HepG2 (cell line): ENCODE results near the gene PHLDB1. TPM values are rescaled to one million over a fixed set of nuclear protein-coding genes. Genes with fewer than 3 reads are reported as not detected.

Experiments used
- ATAC-seq: fragments of 200-7000 bp; cut with Tn5 transposase; 3 replicates; pipeline ENCODE4 v1.9.1; 2020; ENCODE audit warnings: mild to moderate bottlenecking, moderate library complexity
- BruUV-seq: library from RNA; stranded (reverse); fragments of 400-500 nt; replicated peaks from 2 replicates; lab custom pipeline; 2021; lab: Mats Ljungman, UMichigan
- CTCF ChIA-PET: fragments of 300-600 bp; formaldehyde crosslinking; extraction: SDS; loops from one replicate; lab custom pipeline; 2021; ENCODE audit warnings: low total read pairs, inconsistent platforms, low intra/inter-chr PET ratio; lab: Yijun Ruan, JAX
- POLR2A ChIA-PET: fragments of 350-600 bp; sonication (Branson Sonifier 250); formaldehyde crosslinking; loops from one replicate; lab custom pipeline; 2020; ENCODE audit warnings: antibody characterized with exemption, inconsistent platforms; lab: Yijun Ruan, JAX
- DNase-seq: peaks from one replicate; pipeline ENCODE4 v3.0.0-alpha.2; 2015; ENCODE audit warnings: low spot score
- FAIRE-seq: peaks from 3 replicates; lab custom pipeline; 2011; peaks lifted over from hg19 to GRCh38; lab: Jason Lieb, UNC
- H2AFZ ChIP-seq: one replicate; pipeline ENCODE4 v1.6.1; 2011; ENCODE audit warnings: low read length, inconsistent platforms
- H3K27ac ChIP-seq: fragments of 300-600 bp; 3 replicates; pipeline ENCODE4 v1.8.0; 2011; ENCODE audit warnings: mixed run types, mild to moderate bottlenecking, mixed read lengths, low read length, inconsistent platforms; ENCODE audit not compliant: insufficient read depth; ENCODE audit errors: extremely low read length
- H3K27me3 ChIP-seq, 2 experiments: fragments of 200-600 bp in 1 of 2; 2 replicates in 1 of 2; 3 replicates in 1 of 2; pipeline versions ENCODE4 v1.6.0 to v1.8.0; 2011; ENCODE audit warnings: low read length in 2 of 2, mild to moderate bottlenecking in 2 of 2, moderate library complexity in 2 of 2, inconsistent platforms in 1 of 2; ENCODE audit not compliant: insufficient read depth in 2 of 2, control insufficient read depth in 1 of 2
- H3K36me3 ChIP-seq, 2 experiments: fragments of 200-600 bp in 1 of 2; replicated peaks in 1 of 2; 2 replicates in 1 of 2; 3 replicates in 1 of 2; pipeline versions ENCODE4 v1.5.1 to v1.8.0; 2011; ENCODE audit warnings: low read length in 2 of 2, inconsistent platforms in 1 of 2; ENCODE audit not compliant: insufficient read depth in 2 of 2, control insufficient read depth in 1 of 2
- H3K4me1 ChIP-seq: 2 replicates; pipeline ENCODE4 v1.5.1; 2012; ENCODE audit warnings: low read length, inconsistent platforms; ENCODE audit not compliant: insufficient read depth
- H3K4me2 ChIP-seq: 2 replicates; pipeline ENCODE4 v1.6.0; 2011; ENCODE audit warnings: low read depth, low read length, inconsistent platforms
- H3K4me3 ChIP-seq, 3 experiments: fragments of 200-600 bp in 1 of 3; sonication (generic), shearing (Covaris generic) in 1 of 3; replicated peaks in 1 of 3; 2 replicates each; pipeline ENCODE4 v1.5.1; 2011 to 2016; ENCODE audit warnings: low read length in 3 of 3, inconsistent platforms in 2 of 3, low read depth in 2 of 3, mild to moderate bottlenecking in 2 of 3, control low read depth in 1 of 3, mixed read lengths in 1 of 3; ENCODE audit not compliant: insufficient read depth in 1 of 3
- H3K79me2 ChIP-seq: one replicate; pipeline ENCODE4 v1.6.1; 2011; ENCODE audit warnings: low read length, inconsistent platforms; ENCODE audit not compliant: insufficient read depth
- H3K9ac ChIP-seq: 2 replicates; pipeline ENCODE4 v1.6.0; 2011; ENCODE audit warnings: mild to moderate bottlenecking, low read depth, low read length, inconsistent platforms; ENCODE audit not compliant: insufficient read depth
- H3K9me3 ChIP-seq: 2 replicates; pipeline ENCODE4 v1.5.1; 2012; ENCODE audit warnings: mild to moderate bottlenecking, low read length
- H4K20me1 ChIP-seq: 2 replicates; pipeline ENCODE4 v1.6.0; 2011; ENCODE audit warnings: inconsistent platforms, mild to moderate bottlenecking, low read length, moderate library complexity; ENCODE audit not compliant: insufficient read depth
- EHMT2 ChIP-seq: fragments of 200-600 bp; sonication (generic); IDR thresholded peaks from 2 replicates; pipeline ENCODE4 v1.7.0; 2017; ENCODE audit warnings: antibody characterized with exemption, low read depth, low read length, borderline replicate concordance
- MAF1 ChIP-seq: sonication (generic); formaldehyde crosslinking; IDR thresholded peaks from 2 replicates; pipeline ENCODE4 v1.5.0; 2020; ENCODE audit warnings: missing genetic modification reagents, borderline replicate concordance
- ZNF34 ChIP-seq: sonication (generic); formaldehyde crosslinking; IDR thresholded peaks from 2 replicates; pipeline ENCODE4 v1.4.0; 2020; ENCODE audit warnings: mild to moderate bottlenecking, missing genetic modification reagents, borderline replicate concordance
- ZNF619 ChIP-seq: sonication (generic); formaldehyde crosslinking; IDR thresholded peaks from 2 replicates; pipeline ENCODE4 v1.4.0; 2020; ENCODE audit warnings: mild to moderate bottlenecking, missing genetic modification reagents
- ZNF678 ChIP-seq: sonication (generic); formaldehyde crosslinking; IDR thresholded peaks from 2 replicates; pipeline ENCODE4 v1.4.0; 2020; ENCODE audit warnings: mild to moderate bottlenecking, missing genetic modification reagents
- ZNF777 ChIP-seq: sonication (generic); formaldehyde crosslinking; IDR thresholded peaks from 2 replicates; pipeline ENCODE4 v1.4.0; 2020; ENCODE audit warnings: missing genetic modification reagents
- WGBS: methylation state at CpG from one replicate; pipeline ENCODE4 v1.1.6; 2017; ENCODE audit warnings: low lambda C conversion rate; 5-methylcytosine and 5-hydroxymethylcytosine counted together
- in situ Hi-C: cut with HindIII; loops from 2 replicates; pipeline ENCODE4 v1.10.0; 2017; ENCODE audit warnings: low pct_unique_long_range_greater_than_20kb; ENCODE audit not compliant: extremely low pct_ligation_motif_present
- intact Hi-C: fragments of 100-400 bp; cut with micrococcal nuclease; formaldehyde crosslinking; loops from one replicate; pipeline ENCODE4 v1.10.0; 2022; ENCODE audit not compliant: unreplicated experiment
- polyA plus RNA-seq, 8 experiments: library from polyadenylated mRNA; depleted of rRNA in 3 of 8; stranded (reverse) in 7 of 8; unstranded in 1 of 8; fragments of >200 nt; fragmentation: Illumina TruSeq in 4 of 8; extraction: Trizol in 4 of 8; gene quantifications; 2 replicates each; pipeline versions ENCODE4 v1.2.1 to v1.2.3, GENCODE V29; 2011 to 2016; ENCODE audit warnings: low read depth in 4 of 8, missing spikeins in 1 of 8, mixed read lengths in 1 of 8; ENCODE audit not compliant: insufficient read depth in 1 of 8
- total RNA-seq, 5 experiments: library from RNA; depleted of rRNA; stranded (reverse); fragments of >200 nt; fragmentation: Illumina TruSeq; extraction: Trizol; gene quantifications; 2 replicates each; pipeline ENCODE4 v1.2.3, GENCODE V29; 2016; ENCODE audit warnings: low read depth in 1 of 5
- TF ChIP-seq, protein P1 (sequence below): sonication (generic); formaldehyde crosslinking; IDR thresholded peaks from 2 replicates; pipeline ENCODE4 v1.4.0; 2020; ENCODE audit warnings: mild to moderate bottlenecking, missing genetic modification reagents, borderline replicate concordance
- TF ChIP-seq, protein P2 (sequence below): IDR thresholded peaks from 2 replicates; pipeline ENCODE4 v1.6.1; 2016; ENCODE audit warnings: low read depth

PHLDB1 gene
- total and polyA plus RNA-seq, 2 of the 13 experiments (the other 11 are each of a cell fraction or from before 2014, with no cell fraction given) = 13.8 to 14.2 TPM

DNA sequence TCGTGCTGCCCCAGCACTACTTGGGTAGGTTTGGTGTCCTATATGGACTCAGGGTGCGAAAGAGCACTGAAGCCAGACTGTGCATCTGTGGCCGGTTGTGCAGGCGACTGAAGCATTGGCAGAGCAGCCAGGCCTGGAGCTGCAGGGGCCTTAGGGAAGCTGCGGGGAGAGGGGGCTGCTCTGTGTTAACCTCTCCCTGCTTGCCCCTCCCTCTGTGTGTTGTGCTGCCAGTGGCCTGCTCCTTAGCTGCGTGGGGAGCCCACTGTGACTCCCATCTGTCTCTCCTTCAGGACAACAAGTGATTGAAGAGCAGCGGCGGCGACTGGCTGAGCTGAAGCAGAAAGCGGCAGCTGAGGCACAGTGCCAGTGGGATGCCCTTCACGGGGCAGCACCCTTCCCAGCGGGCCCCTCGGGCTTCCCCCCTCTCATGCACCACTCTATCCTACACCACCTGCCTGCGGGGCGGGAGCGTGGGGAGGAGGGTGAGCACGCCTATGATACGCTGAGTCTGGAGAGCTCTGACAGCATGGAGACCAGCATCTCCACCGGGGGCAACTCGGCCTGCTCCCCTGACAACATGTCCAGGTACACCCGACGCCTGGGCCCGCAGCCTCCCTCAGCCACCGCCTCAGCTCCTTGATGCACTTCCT is 37.8 kb downstream of the PHLDB1 start:
- Histone ChIP-seq H2AFZ (no peak overlapping the region), H4K20me1 (no peaks in the 10 kb centered on the region), H3K79me2 (no peaks in the 10 kb centered on the region), H3K9me3 (no peaks in the 10 kb centered on the region), H3K9ac (no peak overlapping the region), H3K27ac (no peak overlapping the region), H3K36me3 (peaks cover 15 to 42% of the 10 kb centered on the region in 2 experiments; a peak in 4 of 5 replicates), H3K27me3 (no peaks in the 10 kb centered on the region), H3K4me3 (no peak overlapping the region), H3K4me2 (no peak overlapping the region), H3K4me1 (peaks cover 19% of the 10 kb centered on the region)
- no TSS peak for BruUV-seq
- FAIRE-seq = no peak
- CTCF ChIA-PET = no interaction called here
- in situ Hi-C loops = no loop called here
- POLR2A ChIA-PET = interaction anchor here (0.7 to 1.4 kb wide), 2 partner anchors 14 to 146 kb away, joined by 3 to 4 read pairs; partner anchors contain the start of gene DDX6
- no peak for DNase-seq
- intact Hi-C loops = no loop called here
- ATAC-seq = no peak
- 96% methylated on average over 11 of the region's 24 CpGs for WGBS
- TF ChIP-seq EHMT2 = no peak
- TF ChIP-seq MAF1 (CRISPR knock-in tag) = no peak
- TF ChIP-seq, protein P1, sequence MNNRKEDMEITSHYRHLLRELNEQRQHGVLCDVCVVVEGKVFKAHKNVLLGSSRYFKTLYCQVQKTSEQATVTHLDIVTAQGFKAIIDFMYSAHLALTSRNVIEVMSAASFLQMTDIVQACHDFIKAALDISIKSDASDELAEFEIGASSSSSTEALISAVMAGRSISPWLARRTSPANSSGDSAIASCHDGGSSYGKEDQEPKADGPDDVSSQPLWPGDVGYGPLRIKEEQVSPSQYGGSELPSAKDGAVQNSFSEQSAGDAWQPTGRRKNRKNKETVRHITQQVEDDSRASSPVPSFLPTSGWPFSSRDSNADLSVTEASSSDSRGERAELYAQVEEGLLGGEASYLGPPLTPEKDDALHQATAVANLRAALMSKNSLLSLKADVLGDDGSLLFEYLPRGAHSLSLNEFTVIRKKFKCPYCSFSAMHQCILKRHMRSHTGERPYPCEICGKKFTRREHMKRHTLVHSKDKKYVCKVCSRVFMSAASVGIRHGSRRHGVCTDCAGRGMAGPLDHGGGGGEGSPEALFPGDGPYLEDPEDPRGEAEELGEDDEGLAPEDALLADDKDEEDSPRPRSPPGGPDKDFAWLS = no peak
- no peak for TF ChIP-seq ZNF34
- no peak for TF ChIP-seq ZNF678 (CRISPR knock-in tag)
- TF ChIP-seq, protein P2, sequence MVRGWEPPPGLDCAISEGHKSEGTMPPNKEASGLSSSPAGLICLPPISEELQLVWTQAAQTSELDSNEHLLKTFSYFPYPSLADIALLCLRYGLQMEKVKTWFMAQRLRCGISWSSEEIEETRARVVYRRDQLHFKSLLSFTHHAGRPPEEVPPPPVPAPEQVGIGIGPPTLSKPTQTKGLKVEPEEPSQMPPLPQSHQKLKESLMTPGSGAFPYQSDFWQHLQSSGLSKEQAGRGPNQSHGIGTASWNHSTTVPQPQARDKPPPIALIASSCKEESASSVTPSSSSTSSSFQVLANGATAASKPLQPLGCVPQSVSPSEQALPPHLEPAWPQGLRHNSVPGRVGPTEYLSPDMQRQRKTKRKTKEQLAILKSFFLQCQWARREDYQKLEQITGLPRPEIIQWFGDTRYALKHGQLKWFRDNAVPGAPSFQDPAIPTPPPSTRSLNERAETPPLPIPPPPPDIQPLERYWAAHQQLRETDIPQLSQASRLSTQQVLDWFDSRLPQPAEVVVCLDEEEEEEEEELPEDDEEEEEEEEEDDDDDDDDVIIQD (CRISPR knock-in tag) = no peak
- no peak for TF ChIP-seq ZNF777 (CRISPR knock-in tag)
- no peak for TF ChIP-seq ZNF619 (CRISPR knock-in tag)
